ENCODE results near the gene SYNC.
"Not testable (repeated sequence)": the region's sequence is repeated elsewhere in the genome, so short reads cannot be mapped to it uniquely, and the experiment has no call there.

Gene SYNC

DNA sequence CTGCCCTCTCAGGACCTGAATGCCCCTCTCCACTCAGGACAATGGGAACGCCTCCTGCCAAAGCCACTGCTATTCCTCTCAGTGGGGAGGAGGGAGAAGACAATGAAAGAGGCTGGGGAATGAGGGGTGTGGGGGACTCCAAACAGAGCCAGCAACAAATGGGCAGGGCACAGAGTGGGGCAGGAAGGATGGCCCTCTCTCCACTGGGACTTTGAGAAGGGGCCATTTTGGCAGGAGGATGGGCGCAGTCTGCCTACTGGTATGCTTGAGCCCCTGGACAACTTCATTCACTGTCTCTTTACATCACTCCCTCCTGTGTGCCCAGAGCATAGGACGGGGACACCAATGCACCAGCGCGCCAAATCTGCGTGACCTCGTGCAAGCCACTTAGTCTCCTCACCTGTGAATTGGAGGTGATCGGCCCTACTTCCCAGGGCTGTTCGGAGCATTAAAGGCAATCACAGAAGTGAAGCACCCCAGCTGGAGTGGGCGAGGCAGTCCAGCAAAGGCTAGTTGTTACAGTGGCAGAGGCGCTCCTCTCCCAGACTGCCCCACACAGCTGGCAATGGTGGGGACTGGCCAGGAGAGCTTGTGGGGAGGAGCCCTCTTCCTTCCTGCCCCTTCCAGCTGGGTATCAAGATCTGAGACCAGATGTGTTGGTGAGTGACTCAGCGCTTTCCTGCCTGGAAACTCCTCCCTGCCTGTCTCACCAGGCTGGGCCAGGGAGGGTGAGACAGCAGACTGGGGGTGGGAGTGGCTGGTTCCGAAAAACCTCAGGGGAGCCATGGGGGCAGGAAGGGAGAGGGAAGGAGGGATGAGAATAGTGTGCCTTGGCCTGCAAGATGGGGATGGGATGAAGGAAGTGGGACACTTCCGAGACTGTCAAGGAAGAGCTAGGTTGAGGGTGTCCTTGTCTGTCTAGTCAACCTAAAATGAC lies 22.4 kb upstream of the SYNC start:
- peak; percentile 63 for DNase-seq

DNA sequence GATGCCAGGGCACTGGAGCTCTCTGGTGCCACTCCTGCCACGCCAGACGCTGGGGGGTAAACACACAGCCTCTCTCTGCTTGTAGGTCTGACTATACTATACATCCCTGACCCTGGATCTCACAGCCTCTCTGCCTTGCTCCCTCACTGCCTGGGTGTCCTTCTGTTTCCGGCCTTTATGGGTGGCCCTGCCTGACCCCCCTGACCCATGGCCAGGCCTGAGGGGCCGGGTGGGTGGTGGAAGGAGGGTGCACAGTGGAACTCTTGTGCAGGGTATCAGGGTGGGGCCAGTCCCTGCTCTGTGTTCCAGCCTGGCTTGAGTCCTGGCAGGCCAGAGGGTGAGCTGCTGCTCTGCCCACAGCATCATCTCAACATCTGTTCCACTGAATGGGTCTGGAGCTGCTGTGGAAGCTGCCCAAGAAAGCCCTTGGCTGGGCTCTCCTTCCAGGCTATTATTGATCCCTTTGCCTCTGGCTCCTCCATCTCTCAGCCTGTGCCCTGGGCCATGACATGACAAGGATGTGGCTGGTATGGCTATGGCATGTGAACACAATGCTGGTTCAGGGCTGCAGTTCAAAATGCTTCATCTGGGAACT lies 17.2 kb upstream of the SYNC start:
- no peak for DNase-seq

DNA sequence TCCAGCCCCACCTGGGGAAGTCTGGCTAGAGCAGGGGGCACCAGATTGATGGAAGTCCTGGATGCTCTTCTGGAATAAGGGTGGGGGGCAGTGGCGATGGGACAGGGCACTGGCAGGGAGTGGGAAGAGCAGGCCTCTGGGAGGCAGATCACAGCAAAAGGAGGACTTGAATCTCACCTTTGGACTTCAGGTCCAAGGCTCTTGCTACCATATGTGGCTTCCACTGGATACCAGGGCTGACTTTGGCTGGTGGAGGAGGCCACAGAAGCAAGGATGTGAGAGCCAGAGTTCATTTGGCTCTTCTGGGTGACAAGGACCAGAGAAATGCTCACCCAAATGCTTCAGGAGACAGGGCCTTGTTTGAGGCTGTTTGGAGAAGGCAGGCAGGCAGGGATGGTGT lies 16.0 kb upstream of the SYNC start:
- no peak for DNase-seq

DNA sequence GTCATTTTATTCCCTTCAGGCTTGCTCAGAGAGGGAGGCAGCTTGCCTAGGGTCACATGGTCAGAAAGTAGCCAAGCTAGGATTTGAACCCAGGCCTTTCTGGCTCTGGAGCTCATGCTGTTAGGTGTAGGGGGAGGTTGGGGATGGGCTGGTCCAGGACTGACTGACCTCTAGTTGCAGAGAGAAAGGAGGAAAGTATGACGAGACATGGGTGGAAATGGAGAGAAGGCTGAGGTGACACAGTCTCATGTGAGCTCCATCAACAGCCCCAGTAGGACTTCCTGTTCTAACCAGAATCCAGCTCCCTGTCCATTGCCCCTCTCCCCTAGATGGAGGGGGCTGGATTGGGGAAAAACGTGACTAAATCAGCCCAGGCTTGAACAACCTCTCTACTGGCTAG lies 15.5 kb upstream of the SYNC start:
- no peak for DNase-seq

DNA sequence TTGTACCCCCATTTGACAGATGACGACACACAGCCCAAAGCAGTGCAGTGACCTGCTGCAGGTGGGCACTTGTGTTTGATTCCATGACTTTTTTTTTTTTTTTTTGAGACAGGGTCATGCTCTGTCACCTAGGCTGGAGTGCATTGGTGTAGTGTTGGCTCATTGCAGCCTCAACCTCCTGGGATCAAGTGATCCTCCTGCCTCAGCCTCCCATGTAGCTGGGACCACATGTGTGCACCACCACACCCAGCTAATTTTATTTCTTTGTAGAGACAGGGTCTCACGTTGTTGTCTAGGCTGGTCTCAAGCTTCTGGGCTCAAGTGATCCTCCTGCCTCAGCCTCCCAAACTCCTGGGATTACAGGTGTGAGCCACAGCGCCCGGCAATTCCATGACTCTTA lies 14.9 kb upstream of the SYNC start:
- no peak for DNase-seq

DNA sequence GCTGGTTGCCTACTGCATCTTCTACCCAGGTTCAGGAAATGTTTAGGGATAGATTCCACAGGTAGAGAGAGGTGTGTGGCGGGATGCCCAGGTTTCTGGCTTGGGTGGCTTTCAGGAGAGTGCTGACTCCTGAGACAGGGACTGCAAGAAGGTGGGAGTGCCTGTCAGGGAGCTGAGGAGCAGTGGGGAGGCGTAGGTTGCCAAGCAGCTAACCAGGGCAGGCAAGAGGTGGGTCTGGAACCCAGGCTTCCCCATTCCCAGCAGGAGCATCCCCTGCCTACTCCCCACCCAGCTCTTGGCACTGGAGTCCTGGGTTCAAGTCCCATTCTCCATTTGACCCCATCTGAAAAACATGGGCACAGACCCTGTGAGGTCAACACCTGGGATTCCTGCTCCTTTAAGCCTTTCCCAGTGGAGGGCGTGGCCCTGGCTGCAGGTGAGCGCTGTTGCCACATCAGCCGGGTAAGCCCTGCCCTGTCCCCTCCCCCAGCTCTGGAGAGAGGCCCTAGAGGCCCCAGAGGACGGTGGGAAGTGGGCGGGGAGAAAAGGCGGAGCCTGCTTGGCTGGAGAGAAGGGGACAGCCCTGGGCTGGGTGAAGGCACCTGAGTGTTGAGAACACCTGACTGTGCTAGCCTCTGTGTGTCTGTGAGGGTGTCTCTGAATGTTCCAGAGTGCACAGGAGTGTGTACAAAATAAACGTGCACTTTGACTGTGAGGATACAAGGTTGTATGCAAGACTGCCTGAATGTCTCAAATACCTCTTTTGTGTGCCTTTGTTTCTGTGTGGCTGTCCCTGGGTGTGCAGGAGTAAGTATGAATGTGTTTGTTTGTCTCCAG lies 14.0 kb upstream of the SYNC start:
- DNase-seq = no peak

DNA sequence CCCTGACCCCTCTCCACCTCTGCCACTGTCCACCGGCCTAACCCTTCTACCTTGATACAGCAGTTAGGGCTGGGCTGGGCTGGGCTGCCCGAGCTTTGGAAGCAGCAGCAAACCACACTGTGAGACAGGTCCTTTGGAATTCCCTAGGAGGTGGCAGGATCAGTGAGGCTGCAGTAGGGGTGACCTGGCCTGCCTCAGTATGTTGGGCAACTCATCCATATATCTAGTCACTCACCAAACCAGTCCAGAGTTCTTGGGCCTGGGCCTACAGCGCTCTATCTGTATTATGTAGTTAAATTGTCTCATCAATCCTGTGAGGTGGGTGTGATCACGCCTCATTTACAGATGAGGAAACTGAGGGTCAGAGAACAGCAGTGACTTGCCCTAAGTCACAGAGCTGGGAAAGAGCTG lies 13.3 kb upstream of the SYNC start:
- DNase-seq = no peak

DNA sequence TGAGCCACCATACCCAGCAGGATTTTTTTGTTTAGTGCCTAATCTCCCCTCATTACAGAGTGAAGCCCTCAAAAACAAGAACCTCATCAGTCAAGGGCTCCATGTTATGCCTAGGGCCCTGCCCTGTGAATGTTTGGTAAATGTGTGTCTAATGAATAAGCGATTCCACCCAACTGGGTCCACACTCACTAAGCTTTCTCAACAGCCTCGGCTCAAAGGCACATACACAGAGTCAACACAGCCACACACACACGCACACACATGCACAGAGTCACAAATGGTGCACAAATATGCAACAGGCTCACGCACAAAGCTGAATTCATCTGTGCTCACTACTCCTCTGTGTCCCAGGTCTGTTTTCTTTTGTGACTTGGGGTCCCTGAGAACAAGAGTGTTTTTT lies 11.7 kb upstream of the SYNC start:
- DNase-seq = no peak

DNA sequence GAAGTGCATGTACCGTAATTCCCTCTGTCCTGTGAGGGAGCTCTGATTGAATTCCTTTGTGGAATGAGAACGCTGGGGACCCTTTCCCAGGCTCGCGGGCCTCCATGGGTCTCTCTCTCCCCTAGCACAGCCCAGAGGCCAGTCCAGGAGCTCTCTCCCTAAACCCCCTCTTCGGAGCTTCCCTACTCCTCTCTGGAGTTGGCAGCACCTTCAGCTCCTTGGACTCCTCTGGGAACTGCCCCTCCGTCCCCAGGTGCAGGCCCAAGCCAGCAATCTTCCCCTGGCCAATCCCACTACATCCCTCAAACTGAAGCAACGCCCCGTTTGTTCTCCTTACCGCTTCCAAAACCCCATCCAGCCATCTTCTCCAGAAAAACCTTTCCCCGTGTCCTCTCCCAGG lies 10.5 kb upstream of the SYNC start:
- DNase-seq = no peak

DNA sequence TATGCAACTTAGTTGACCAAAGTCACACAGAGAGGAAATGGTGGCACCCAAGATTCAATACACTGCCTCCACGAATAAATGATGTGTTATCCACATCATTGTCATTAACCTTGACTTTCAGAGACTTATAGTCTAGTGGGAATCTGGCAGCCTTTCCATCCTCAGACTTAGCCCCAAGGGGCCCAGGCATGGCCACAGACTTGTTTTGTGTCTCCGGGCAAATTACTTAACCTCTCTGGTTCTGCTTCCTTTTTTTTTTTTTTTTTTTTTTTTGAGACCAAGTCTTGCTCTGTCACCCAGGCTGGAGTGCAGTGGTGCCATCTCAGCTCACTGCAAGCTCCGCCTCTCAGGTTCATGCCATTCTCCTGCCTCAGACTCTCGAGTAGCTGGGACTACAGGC lies 8.7 kb upstream of the SYNC start:
- DNase-seq = not testable (repeated sequence)

DNA sequence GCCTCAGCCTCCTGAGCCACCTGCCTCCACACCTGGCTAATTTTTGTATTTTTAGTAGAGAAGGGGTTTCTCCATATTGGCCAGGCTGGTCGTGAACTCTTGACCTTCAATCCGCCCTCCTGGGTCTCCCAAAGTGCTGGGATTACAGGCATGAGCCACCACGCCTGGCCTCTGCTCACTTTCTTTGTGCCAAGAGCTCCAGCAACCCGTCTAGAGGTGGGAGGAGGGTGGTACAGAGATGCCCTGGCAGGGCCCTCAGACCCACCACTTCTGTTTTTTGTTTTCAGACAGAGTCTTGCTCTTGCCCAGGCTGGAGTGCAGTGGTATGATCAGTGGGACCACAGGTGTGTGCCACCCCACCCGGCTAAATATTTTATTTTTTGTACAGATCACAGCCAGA lies 6.9 kb upstream of the SYNC start:
- DNase-seq = no peak

DNA sequence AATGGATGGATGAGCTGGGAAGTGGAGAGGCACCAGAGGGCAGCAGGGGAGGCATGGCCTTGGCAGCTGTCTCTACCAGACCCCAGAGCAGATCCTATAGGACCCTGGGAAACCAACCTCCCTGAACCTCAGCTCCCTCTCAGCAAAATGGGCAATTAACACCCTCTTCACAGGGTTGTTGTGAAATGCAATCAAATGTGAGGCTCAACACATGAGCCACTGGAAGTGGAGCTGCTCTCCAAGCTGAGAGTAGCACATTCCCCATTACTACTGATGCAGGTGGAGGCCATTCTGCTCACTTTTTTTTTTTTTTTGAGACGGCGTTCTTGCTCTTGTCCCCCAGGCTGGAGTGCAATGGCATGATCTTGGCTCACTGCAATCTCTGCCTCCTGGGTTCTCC lies 6.5 kb upstream of the SYNC start:
- DNase-seq = no peak

DNA sequence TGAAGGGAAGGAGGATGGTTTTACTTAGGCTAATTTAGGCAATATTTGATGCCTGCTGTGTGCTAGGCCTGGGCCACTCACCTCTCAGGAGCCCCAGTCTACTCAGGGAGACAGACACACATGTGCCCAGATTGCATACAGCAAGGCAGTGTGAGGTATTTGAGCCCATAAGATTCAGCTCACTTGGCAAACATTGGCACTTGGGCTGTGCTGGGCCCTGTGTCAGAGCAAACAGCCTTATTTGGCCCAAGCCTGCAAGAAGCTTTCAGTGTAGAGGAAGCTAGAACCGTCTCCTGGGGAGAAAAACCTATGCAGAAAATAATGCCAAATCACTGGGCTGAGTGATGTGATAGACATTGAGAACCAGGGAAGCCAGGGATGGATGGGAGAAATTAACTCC lies 3.9 kb upstream of the SYNC start:
- no peak for DNase-seq

DNA sequence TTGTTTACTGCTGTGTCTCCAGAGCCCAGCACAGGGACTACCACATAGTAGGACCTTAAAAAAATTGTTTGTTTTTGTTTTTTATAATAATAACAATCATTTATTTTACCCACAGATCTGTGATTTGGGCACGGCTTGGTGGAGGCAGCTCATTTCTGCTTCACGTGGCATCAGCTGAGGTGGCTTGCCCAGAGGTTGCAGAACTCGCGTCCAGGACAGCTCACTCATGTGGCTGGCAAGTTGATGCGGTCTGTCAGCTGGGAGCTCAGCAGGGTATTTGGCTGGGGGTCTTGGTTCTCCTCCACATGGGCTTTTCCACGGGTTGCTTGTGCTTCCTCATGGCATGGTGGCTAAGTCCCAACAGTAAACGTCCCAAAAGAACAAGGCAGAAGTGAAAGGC lies 2.9 kb upstream of the SYNC start:
- DNase-seq = no peak

DNA sequence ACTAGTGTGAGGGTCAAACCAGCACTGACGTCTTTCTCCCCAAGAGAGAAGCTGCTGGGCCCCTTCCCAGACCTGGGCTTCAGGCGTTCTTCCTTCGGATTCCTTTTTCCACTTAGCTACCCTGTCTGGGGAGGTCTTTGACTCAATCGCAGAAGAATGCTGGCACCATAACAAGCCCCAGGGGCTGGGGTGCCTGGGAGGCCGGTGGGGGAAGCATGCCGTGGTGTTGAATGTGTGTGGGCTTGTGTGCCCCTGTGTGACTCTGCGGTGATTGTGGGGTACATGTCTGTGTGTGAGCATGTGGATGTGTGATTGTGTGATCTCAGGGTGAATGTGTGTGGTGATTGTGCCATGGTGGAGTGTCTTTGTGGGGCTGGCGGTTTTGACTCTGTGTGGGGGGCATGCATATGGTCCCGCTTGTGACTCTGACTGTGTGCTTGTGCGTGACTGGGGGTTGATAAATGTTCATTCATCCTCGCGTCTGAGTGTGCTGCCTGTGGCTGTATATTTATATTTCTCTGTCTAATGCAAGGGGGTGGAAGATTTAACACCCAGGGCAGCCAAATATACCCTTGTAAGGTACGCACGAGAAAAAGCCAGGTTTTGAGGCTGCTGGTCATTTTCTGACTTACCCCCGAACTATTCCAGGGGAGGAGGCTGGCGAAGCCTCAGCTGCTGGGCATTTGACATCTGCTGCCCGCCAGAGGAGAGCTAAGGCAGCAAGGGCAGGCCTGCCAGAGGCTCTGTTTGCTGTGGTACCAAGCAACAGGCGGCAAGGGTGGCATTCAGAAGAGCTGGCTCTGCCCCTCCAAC lies 1.1 kb upstream of the SYNC start:
- no peak for DNase-seq

DNA sequence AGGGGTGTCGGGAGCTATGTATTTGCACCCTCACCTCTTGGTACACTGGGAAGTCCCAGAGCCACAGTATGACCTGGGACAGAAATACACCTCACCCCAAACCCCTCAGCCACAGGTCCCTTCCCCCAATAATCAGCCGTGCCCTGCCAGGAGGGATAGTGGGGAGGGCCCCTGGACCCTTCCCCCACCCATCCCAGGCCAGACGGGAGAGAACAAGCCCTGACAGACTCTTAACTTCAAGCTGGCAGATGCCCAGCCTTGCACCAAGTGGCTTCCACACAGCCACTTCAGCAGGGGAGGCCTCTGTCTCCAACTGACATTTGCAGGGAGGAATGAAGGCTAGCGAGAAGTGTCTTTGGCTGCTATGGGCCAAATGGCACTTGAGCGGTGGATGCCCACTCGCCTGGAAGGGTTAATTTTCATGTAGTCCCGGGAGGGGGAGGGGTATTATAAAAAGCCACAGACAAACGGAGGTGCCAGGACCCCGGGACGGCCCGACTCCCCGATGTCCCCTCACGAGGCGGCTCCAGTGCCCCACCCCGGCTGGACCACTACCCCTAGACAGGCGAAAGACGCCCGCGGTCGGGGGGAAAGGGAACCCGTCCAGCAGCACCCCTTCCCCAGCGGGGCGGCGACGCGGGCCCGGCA lies 495 bp downstream of the SYNC start:
- no peak for DNase-seq

DNA sequence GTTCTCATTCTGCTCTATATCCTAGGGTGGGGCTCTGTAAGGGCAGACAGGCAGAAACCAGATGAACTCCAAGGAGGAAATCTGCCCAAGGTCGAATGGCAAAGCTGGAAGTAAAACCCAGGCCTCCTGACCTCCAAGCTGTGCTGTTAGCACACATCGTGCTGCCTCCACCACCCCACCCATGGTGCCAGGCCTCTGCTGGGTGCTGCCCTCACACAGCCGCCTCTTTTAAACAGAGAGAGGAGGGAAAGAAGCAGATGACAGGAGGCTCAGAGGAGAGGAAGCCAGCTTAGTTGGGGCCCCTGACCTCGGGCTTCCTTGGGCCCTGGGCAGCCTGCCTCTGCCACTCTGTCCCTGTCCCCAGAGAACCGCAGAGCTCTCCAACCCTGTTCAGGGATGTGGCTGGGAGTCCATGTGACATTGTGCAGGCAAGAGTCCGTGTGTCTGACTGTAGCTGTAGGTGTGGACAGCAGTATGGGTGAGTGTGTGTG lies 1.1 kb downstream of the SYNC start:
- no peak for DNase-seq

DNA sequence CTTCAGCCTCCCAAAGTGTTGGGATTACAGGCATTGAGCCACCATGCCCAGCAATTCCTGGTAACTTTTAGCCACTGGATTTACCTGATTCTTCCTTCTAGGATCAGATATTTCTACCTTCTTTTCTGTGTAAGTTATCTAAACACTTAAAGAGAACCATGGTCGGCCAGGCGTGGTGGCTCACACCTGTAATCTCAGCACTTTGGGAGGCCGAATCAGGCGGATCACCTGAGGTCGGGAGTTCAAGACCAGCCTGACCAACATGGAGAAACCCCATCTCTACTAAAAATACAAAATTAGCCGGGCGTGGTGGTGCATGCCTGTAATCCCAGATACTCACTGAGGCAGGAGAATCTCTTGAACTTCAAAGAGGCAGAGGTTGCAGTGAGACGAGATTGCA lies 5.6 kb downstream of the SYNC start:
- not testable (repeated sequence) for DNase-seq

DNA sequence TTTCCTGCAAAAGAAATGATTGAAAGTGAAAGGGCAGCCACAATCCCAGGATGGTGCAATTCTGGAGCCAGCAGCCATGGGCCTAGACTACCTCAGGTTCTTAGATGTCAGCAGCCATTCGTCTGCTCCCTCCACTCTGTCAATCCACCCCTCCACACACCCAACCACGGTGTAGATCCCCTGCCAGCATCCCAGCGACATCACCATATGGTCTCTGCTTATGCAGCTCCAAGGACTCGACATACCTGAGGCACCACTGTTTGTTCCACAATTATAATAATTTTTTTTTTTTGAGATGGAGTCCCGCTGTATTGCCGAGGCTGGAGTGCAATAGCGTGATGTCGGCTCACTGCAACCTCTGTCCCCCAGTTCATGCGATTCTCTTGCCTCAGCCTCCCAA lies 6.5 kb downstream of the SYNC start:
- no peak for DNase-seq

DNA sequence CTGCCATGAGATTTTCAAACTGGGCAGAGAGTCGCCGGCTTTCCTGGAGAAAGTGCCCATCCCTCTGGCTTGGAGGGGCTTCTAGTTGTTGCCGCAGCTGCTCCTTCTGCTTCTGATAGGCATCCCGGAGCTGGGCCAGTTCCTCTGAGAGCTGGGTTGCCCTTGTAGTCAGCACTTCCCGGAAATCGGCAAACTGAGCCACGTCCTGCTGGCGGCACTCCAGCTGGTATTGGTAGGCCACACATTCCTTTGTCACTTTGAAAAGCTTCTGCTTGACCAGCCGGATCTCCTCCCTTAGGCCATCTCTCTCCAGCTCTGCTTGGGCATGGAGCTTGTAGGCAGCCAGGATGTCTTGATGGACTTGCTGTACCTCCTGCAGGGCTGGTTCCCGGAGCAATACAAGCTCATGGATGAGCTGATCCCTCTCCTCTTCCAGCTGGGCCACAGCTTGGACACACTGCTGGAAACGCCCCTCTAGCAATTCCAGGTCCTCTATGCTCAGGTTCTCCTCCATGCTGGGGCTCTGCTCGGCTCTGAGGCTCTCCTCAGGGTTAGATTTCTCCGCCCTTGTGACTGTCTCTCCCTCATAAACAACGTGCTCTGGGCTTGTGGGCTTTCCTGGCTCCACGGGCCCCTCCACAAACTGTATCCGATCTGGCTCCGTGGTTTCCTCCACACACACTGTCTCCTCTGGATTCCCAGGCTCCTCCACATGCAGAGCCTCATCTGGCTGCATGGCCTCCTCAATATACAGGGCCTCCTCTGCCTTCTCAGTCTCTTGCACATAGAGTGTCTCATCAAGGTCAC lies 7.3 kb downstream of the SYNC start:
- no peak for DNase-seq

DNA sequence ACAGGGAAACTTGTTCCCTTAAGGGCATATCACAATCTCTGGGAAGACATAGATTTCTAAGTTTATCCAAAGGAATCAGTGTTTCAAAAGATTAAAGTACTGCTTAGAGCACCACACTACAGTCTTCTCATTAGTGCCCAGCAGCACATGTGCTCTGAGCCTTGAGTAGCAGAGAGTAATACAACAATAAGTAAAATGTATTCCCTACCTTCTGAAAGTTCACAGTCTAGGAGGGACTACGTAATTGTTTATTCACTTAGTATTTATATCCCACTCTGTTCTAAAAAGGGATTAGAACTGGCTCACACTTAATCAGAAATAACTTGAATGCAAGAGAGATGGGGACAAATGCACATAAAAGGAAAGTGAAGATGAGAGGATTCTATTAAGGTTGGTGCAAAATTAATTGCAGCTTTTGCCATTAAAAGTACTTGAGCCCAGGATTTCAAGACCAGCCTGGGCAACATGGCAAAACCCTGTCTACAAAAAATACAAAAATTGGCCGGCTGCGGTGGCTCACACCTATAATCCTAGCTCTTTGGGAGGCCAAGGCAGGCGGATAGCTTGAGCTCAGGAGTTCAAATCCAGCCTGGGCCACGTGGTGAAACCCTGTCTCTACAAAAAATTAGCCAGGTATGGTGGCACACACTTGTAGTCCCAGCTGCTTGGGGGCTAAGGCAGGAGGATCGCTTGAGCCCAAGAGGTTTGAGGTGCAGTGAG lies 9.0 kb downstream of the SYNC start:
- DNase-seq = no peak

Data from 8988T (cell line).